HepG2 (cell line): Measurements from ENCODE around the gene LOXL3. TPM values are rescaled to one million over a fixed set of nuclear protein-coding genes. Genes with fewer than 3 reads are reported as not detected.

ENCODE experiments used
- ARNTL ChIP-seq: sonication (generic); formaldehyde crosslinking; IDR thresholded peaks from 2 replicates; pipeline ENCODE4 v1.4.0; 2020; ENCODE audit warnings: mild to moderate bottlenecking, missing genetic modification reagents
- CC2D1A ChIP-seq: sonication (generic); formaldehyde crosslinking; IDR thresholded peaks from 2 replicates; pipeline ENCODE4 v1.8.1; 2023; ENCODE audit warnings: mild to moderate bottlenecking, missing genetic modification reagents
- CENPX ChIP-seq: sonication (generic); formaldehyde crosslinking; IDR thresholded peaks from 2 replicates; pipeline ENCODE4 v1.9.0; 2021; ENCODE audit warnings: mild to moderate bottlenecking, missing genetic modification reagents, moderate library complexity
- FOXC1 ChIP-seq: sonication (generic); formaldehyde crosslinking; IDR thresholded peaks from 2 replicates; pipeline ENCODE4 v1.8.0; 2022; ENCODE audit warnings: mild to moderate bottlenecking, missing genetic modification reagents, borderline replicate concordance
- NR2F2 ChIP-seq: IDR thresholded peaks from 2 replicates; pipeline ENCODE4 v1.6.1; 2012; ENCODE audit warnings: low read depth, inconsistent platforms, borderline replicate concordance
- TRIM22 ChIP-seq: fragments of 450-650 bp; IDR thresholded peaks from 2 replicates; pipeline ENCODE4 v1.6.1; 2017
- TSC22D2 ChIP-seq: sonication (generic); formaldehyde crosslinking; IDR thresholded peaks from 2 replicates; pipeline ENCODE4 v1.5.1; 2020; ENCODE audit warnings: missing genetic modification reagents, mild to moderate bottlenecking, borderline replicate concordance
- ZFP36L1 ChIP-seq: sonication (generic); formaldehyde crosslinking; IDR thresholded peaks from 2 replicates; pipeline ENCODE4 v1.8.0; 2022; ENCODE audit warnings: mild to moderate bottlenecking, missing genetic modification reagents, moderate library complexity
- ZFP90 ChIP-seq: sonication (generic); formaldehyde crosslinking; IDR thresholded peaks from 2 replicates; pipeline ENCODE4 v1.8.0; 2022; ENCODE audit warnings: missing genetic modification reagents, mild to moderate bottlenecking, inconsistent platforms, borderline replicate concordance
- ZNF230 ChIP-seq: sonication (generic); formaldehyde crosslinking; IDR thresholded peaks from 2 replicates; pipeline ENCODE4 v1.4.0; 2020; ENCODE audit warnings: mild to moderate bottlenecking, missing genetic modification reagents
- ZNF556 ChIP-seq: sonication (generic); formaldehyde crosslinking; IDR thresholded peaks from 2 replicates; pipeline ENCODE4 v1.4.0; 2020; ENCODE audit warnings: mild to moderate bottlenecking, missing genetic modification reagents, borderline replicate concordance
- ZNF7 ChIP-seq: IDR thresholded peaks from 2 replicates; pipeline ENCODE4 v1.6.1; 2016; ENCODE audit warnings: missing biosample characterization, missing genetic modification reagents
- polyA plus RNA-seq, 8 experiments: library from polyadenylated mRNA; depleted of rRNA in 3 of 8; stranded (reverse) in 7 of 8; unstranded in 1 of 8; fragments of >200 nt; fragmentation: Illumina TruSeq in 4 of 8; extraction: Trizol in 4 of 8; gene quantifications; 2 replicates each; pipeline versions ENCODE4 v1.2.1 to v1.2.3, GENCODE V29; 2011 to 2016; ENCODE audit warnings: low read depth in 4 of 8, missing spikeins in 1 of 8, mixed read lengths in 1 of 8; ENCODE audit not compliant: insufficient read depth in 1 of 8
- total RNA-seq, 5 experiments: library from RNA; depleted of rRNA; stranded (reverse); fragments of >200 nt; fragmentation: Illumina TruSeq; extraction: Trizol; gene quantifications; 2 replicates each; pipeline ENCODE4 v1.2.3, GENCODE V29; 2016; ENCODE audit warnings: low read depth in 1 of 5
- TF ChIP-seq, protein P1 (sequence below): sonication (generic); formaldehyde crosslinking; IDR thresholded peaks from 2 replicates; pipeline ENCODE4 v1.9.0; 2021; ENCODE audit warnings: missing genetic modification reagents, mild to moderate bottlenecking, borderline replicate concordance
- TF ChIP-seq, protein P2 (sequence below): sonication (generic); formaldehyde crosslinking; conservative IDR thresholded peaks from 2 replicates; pipeline ENCODE4 v1.8.0; 2022; ENCODE audit warnings: mild to moderate bottlenecking, moderate library complexity, missing genetic modification reagents
- TF ChIP-seq, protein P3 (sequence below): sonication (generic); formaldehyde crosslinking; IDR thresholded peaks from 2 replicates; pipeline ENCODE4 v1.8.1; 2023; ENCODE audit warnings: missing genetic modification reagents, inconsistent platforms, borderline replicate concordance

LOXL3 gene
- total and polyA plus RNA-seq, 2 of the 13 experiments (the other 11 are each of a cell fraction or from before 2014, with no cell fraction given) = 0.55 to 6.5 TPM

DNA sequence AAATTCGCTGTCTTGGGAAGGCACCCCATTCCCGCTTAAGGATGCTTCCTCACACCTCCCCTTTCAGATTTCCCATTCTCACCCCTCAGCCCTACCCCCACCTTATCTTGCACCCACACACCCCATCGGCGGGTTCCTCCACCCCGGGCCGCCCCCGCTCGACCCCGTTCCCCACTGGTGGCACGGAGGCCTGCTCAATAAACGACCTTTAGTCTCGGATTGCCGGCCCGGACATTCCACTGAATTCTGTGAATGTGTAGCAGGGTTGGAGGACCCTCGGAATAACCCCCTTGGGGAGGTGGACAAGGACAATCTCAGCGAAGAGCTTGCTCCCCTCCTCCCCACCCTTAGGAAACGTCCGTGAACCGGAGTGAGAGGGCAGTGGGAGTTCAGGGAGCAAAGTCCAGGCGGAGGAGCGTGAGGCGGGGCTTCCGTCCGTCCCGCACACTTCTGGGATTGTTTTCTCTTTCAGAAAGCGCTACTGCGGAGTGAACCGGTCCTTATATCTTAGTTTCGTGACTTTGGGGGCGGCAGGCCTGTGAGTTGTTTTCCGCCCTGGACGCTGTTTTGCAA is 51.5 kb downstream of the LOXL3 start (continued):
- TF ChIP-seq ZNF7 (CRISPR knock-in tag) (peak; percentile 11; the same call in 1 of the 2 replicates), CENPX (CRISPR knock-in tag) (no peak), ZFP90 (no peak), NR2F2 (no peak), ARNTL (CRISPR knock-in tag) (no peak), FOXC1 (CRISPR knock-in tag) (peak; percentile 40; the same call in 1 of the 2 replicates), TSC22D2 (CRISPR knock-in tag) (no peak), ZNF230 (CRISPR knock-in tag) (no peak), CC2D1A (no peak), ZFP36L1 (CRISPR knock-in tag) (no peak), ZNF556 (CRISPR knock-in tag) (peak; percentile 13; the same call in 1 of the 2 replicates), TRIM22 (no peak)
- TF ChIP-seq, protein P1, sequence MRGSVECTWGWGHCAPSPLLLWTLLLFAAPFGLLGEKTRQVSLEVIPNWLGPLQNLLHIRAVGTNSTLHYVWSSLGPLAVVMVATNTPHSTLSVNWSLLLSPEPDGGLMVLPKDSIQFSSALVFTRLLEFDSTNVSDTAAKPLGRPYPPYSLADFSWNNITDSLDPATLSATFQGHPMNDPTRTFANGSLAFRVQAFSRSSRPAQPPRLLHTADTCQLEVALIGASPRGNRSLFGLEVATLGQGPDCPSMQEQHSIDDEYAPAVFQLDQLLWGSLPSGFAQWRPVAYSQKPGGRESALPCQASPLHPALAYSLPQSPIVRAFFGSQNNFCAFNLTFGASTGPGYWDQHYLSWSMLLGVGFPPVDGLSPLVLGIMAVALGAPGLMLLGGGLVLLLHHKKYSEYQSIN (CRISPR knock-in tag) = no peak
- TF ChIP-seq, protein P2, sequence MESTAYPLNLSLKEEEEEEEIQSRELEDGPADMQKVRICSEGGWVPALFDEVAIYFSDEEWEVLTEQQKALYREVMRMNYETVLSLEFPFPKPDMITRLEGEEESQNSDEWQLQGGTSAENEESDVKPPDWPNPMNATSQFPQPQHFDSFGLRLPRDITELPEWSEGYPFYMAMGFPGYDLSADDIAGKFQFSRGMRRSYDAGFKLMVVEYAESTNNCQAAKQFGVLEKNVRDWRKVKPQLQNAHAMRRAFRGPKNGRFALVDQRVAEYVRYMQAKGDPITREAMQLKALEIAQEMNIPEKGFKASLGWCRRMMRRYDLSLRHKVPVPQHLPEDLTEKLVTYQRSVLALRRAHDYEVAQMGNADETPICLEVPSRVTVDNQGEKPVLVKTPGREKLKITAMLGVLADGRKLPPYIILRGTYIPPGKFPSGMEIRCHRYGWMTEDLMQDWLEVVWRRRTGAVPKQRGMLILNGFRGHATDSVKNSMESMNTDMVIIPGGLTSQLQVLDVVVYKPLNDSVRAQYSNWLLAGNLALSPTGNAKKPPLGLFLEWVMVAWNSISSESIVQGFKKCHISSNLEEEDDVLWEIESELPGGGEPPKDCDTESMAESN (CRISPR knock-in tag) = no peak
- TF ChIP-seq, protein P3, sequence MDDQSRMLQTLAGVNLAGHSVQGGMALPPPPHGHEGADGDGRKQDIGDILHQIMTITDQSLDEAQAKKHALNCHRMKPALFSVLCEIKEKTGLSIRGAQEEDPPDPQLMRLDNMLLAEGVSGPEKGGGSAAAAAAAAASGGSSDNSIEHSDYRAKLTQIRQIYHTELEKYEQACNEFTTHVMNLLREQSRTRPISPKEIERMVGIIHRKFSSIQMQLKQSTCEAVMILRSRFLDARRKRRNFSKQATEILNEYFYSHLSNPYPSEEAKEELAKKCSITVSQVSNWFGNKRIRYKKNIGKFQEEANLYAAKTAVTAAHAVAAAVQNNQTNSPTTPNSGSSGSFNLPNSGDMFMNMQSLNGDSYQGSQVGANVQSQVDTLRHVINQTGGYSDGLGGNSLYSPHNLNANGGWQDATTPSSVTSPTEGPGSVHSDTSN = no peak
